Skin of body (tissue), 3 donors: ENCODE measurements around the gene SLC38A3. TPM values are rescaled to one million over a fixed set of nuclear protein-coding genes. Genes with fewer than 3 reads are reported as not detected.

ENCODE experiments used
- DNase-seq: peaks from one replicate; lab custom pipeline; 2025; lab: John Stamatoyannopoulos, UW
- small RNA-seq: library from RNA; depleted of rRNA; stranded (forward); fragments of <200 nt; gene quantifications from one replicate; pipeline ENCODE3, GENCODE V24; 2014; ENCODE audit warnings: low replicate concordance
- total RNA-seq: library from RNA; depleted of rRNA; stranded (reverse); fragments of >200 nt; gene quantifications from one replicate; pipeline ENCODE4 v1.2.3, GENCODE V29; 2014

The SLC38A3 gene
- total RNA-seq, 1 donor from 2014 or later = 0.79 TPM

GRCh38 chr3:50265571-50265970 lies 60.5 kb downstream of the SLC38A3 start:
- no peak for DNase-seq

GRCh38 chr3:50266017-50266416 lies 60.9 kb downstream of the SLC38A3 start:
- DNase-seq = no peak

DNA sequence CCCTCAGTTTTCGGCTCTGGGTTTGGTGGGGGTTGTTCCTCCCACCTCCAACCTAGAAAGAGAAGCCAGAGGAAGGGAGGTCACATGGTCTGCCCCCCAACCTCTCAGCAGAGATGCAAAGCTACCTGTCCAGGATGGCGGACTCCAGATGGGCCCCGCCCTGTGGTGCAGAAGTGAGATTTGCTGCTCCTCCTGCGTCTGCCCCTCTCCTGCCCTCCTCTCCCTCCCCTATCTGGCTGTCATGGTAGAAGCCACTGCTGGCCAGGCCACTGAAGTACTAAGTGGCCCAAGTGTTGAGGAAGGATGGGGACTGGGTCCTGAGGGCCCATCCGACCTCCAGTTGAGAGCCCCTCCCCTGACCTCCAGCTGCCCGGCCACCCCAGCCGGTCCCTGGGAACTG lies 61.8 kb downstream of the SLC38A3 start:
- DNase-seq = no peak

GRCh38 chr3:50267280-50267913 lies 62.3 kb downstream of the SLC38A3 start:
- DNase-seq = no peak

DNA sequence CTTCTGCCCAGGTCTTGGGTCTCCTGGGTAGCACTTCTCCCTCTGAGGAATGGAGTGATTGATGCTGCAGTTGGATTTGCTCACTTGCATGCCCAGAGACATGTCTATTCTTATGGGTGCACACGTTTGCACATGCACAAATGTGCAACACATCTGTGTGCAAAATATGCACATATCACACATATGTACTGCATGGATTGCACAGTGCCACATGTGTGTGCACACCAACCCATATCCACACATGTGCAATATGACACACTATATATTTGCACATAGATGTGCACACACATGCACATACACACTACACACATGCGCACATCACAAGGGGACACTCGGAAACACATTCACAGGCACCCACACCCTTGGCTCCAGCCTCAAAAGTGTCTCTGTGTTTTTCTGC lies 63.2 kb downstream of the SLC38A3 start:
- no peak for DNase-seq

GRCh38 chr3:50268703-50269451 lies 63.8 kb downstream of the SLC38A3 start, which contains the start of gene SEMA3B:
Gene SEMA3B, plus strand, starts transcription at chr3:50269147. Its CDS starts 94 bp downstream, at chr3:50269241.
- DNase-seq = no peak

- DNase-seq = no peak
Observed at GRCh38 chr3:50269460-50269859, 64.4 kb downstream of the SLC38A3 start.

DNA sequence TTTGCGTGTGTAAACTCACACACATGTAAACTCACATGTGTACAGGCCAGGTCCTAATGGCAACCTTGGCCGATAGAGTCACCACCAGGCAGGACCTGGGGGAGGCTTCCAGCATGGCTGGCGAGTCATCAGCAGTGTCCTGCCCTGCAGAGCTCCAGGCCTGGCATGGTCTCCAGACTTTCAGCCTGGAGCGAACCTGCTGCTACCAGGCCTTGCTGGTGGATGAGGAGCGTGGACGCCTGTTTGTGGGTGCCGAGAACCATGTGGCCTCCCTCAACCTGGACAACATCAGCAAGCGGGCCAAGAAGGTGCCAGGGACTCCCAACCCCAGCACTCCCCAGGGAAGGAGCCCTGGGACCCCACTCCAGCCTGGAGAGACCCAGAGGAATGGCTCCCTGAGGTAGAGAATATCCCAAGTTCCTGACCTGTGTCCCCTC lies 64.9 kb downstream of the SLC38A3 start:
- DNase-seq = no peak

- DNase-seq = no peak
Observed at GRCh38 chr3:50270422-50271224, 65.6 kb downstream of the SLC38A3 start.

Small RNAs within 50 kb of the gene (small RNA-seq; reads per million reads assigned to genes)
- gene MIR566 (not detected), gene MIR5787 (not detected)

Other genes with a start within 250 kb of the SLC38A3 start
- 247 TPM for gene RBM5, start 116.4 kb upstream of the SLC38A3 start, total RNA-seq
- 23.3 TPM for gene SEMA3F, start 49.9 kb upstream of the SLC38A3 start, total RNA-seq
- gene GNAT1, start 13.7 kb upstream of the SLC38A3 start, total RNA-seq = 0.20 TPM
- gene GNAI2, start 30.9 kb downstream of the SLC38A3 start, total RNA-seq = 102 TPM
- gene SEMA3B, start 63.9 kb downstream of the SLC38A3 start, total RNA-seq = 21.8 TPM
- gene LSMEM2, start 73.8 kb downstream of the SLC38A3 start, total RNA-seq = 2.7 TPM
- 32.7 TPM for gene IFRD2, start 87.2 kb downstream of the SLC38A3 start, total RNA-seq
- 2.7 TPM for gene HYAL3, start 94.1 kb downstream of the SLC38A3 start, total RNA-seq
- gene NAA80, start 94.1 kb downstream of the SLC38A3 start, total RNA-seq = 2.2 TPM
- 1.1 TPM for gene HYAL1, start 98.3 kb downstream of the SLC38A3 start, total RNA-seq
- gene HYAL2, start 117.5 kb downstream of the SLC38A3 start, total RNA-seq = 28.6 TPM
- gene TUSC2, start 123.0 kb downstream of the SLC38A3 start, total RNA-seq = 5.8 TPM
- gene RASSF1, start 135.6 kb downstream of the SLC38A3 start, total RNA-seq = 28.6 TPM
- 0.89 TPM for gene ZMYND10, start 140.5 kb downstream of the SLC38A3 start, total RNA-seq
- 13.6 TPM for gene NPRL2, start 145.5 kb downstream of the SLC38A3 start, total RNA-seq
- 12.2 TPM for gene CYB561D2, start 145.6 kb downstream of the SLC38A3 start, total RNA-seq
- gene TMEM115, start 154.2 kb downstream of the SLC38A3 start, total RNA-seq = 18.9 TPM